Transverse colon (tissue), 4 donors: ENCODE results near the gene DOHH.

Source experiments
- CTCF ChIP-seq, 5 experiments: fragments of 200-600 bp in 3 of 5; fragments of 450-650 bp in 2 of 5; sonication (generic) in 3 of 5; IDR thresholded peaks; 1 replicate in 2 of 5; 2 replicates in 3 of 5; pipeline ENCODE4 v1.5.1; 2016 to 2017; ENCODE audit warnings: antibody characterized with exemption in 5 of 5, inconsistent platforms in 3 of 5, mild to moderate bottlenecking in 2 of 5, moderate library complexity in 1 of 5
- EP300 ChIP-seq: sonication (generic); formaldehyde crosslinking; IDR thresholded peaks from one replicate; pipeline ENCODE4 v1.6.1; 2017; ENCODE audit warnings: antibody characterized with exemption, low read depth
- POLR2A ChIP-seq: fragments of 450-650 bp; IDR thresholded peaks from one replicate; pipeline ENCODE4 v1.6.1; 2016; ENCODE audit warnings: antibody characterized with exemption, mild to moderate bottlenecking, moderate library complexity
- POLR2AphosphoS5 ChIP-seq, 3 donors: sonication (generic); formaldehyde crosslinking; IDR thresholded peaks; one replicate each; pipeline ENCODE4 v1.6.1; 2016; ENCODE audit warnings: antibody characterized with exemption in 3 of 3

- TF ChIP-seq CTCF (IDR thresholded peaks at IDR 0.05) (no peak), EP300 (no peak), POLR2A (no peak), POLR2AphosphoS5 (IDR thresholded peaks at IDR 0.05) (no peak)
Measured at GRCh38 chr19:3522421-3523360, 22.2 kb upstream of the DOHH start.
